AG04449 (cell line): Measurements from ENCODE around the gene MARK1.

Experiments used
- CTCF ChIA-PET: fragments of 350-600 bp; formaldehyde crosslinking; extraction: SDS; loops from one replicate; lab custom pipeline; 2021; ENCODE audit warnings: antibody characterized with exemption; lab: Yijun Ruan, JAX
- POLR2A ChIA-PET: fragments of 400-600, 350-600 bp; formaldehyde crosslinking; extraction: SDS; loops from one replicate; lab custom pipeline; 2020; ENCODE audit warnings: antibody characterized with exemption, inconsistent platforms; lab: Yijun Ruan, JAX
- DNase-seq: peaks from one replicate; pipeline ENCODE4 v3.0.0-alpha.2; 2010; ENCODE audit warnings: low read depth, low spot score
- H3K4me3 ChIP-seq: 2 replicates; pipeline ENCODE4 v1.5.1; 2011; ENCODE audit warnings: low read depth, mild to moderate bottlenecking, control low read depth, low read length
- TF ChIP-seq, protein P1 (sequence below): IDR thresholded peaks from one replicate; pipeline ENCODE4 v1.5.1; 2011; ENCODE audit warnings: mild to moderate bottlenecking, moderate library complexity, low read length, control low read depth, inconsistent platforms; ENCODE audit not compliant: insufficient read depth; ENCODE audit errors: missing control alignments

The MARK1 gene

DNA sequence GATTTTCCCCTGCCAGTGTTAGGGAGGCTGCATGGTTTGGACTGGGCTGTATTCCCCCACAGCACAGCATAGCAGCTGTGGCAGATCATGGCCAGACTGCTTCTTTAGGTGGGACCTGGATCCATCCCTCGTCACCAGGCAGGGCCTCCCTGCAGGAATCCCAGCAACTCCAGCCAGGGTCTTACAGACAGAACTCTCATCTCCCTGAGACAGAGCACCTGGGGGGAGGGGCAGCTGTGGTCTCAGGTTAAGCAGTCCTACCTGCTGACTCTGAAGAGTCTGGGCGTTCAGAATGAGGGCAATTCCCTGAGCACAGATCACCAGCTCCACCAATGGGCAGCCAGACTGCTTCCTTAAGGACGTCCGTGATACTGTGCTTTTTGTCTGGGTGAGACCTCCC lies 114.3 kb downstream of the MARK1 start:
- no peak overlapping the region for H3K4me3 ChIP-seq
- ChIA-PET POLR2A (no interaction called here), CTCF (no interaction called here)
- TF ChIP-seq, protein P1, sequence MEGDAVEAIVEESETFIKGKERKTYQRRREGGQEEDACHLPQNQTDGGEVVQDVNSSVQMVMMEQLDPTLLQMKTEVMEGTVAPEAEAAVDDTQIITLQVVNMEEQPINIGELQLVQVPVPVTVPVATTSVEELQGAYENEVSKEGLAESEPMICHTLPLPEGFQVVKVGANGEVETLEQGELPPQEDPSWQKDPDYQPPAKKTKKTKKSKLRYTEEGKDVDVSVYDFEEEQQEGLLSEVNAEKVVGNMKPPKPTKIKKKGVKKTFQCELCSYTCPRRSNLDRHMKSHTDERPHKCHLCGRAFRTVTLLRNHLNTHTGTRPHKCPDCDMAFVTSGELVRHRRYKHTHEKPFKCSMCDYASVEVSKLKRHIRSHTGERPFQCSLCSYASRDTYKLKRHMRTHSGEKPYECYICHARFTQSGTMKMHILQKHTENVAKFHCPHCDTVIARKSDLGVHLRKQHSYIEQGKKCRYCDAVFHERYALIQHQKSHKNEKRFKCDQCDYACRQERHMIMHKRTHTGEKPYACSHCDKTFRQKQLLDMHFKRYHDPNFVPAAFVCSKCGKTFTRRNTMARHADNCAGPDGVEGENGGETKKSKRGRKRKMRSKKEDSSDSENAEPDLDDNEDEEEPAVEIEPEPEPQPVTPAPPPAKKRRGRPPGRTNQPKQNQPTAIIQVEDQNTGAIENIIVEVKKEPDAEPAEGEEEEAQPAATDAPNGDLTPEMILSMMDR = no peak
- DNase-seq = no peak

DNA sequence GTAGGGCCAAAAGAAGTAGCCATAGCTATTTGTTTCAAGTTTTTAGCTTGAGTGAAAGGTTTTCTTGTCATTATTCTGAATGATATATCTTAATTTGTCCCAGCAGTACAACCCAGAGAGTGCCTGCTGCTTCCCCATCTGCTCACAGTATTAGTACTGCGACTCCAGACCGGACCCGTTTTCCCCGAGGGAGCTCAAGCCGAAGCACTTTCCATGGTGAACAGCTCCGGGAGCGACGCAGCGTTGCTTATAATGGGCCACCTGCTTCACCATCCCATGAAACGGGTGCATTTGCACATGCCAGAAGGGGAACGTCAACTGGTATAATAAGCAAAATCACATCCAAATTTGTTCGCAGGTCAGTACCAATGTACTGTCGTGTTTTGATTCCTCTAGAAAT lies 125.1 kb downstream of the MARK1 start:
- CTCF ChIA-PET = no interaction called here

DNA sequence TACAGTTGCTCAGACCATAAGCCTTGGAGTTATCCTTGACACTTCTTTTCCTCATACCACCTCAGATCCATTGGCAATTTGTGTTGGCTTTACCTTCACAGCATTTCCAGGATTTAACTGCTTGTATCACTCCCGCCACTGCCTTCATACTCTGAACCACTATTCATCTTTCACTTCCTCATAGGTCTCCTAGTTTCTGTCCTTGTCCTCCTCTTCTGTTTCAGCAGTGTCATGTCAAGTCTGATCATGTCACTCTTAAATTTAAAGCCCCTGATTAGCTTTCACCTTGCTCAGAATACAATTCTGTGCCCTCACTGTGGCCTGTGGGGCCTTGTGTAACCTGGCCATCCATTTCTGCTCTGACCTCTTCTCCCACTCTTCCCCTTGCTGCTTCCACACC lies 127.6 kb downstream of the MARK1 start:
- POLR2A ChIA-PET = no interaction called here
- CTCF ChIA-PET = interaction anchor here (1.6 kb wide), 1 partner anchor 375 kb away, joined by 4 read pairs; no protein-coding TSS in a partner anchor
- TF ChIP-seq, protein P1 = no peak
- H3K4me3 ChIP-seq = no peak overlapping the region
- no peak for DNase-seq

More for the DNA sequence above, 125.1 kb downstream of the MARK1 start:
- H3K4me3 ChIP-seq = no peak overlapping the region
- POLR2A ChIA-PET = no interaction called here
- no peak for DNase-seq
- TF ChIP-seq, protein P1 = no peak

DNA sequence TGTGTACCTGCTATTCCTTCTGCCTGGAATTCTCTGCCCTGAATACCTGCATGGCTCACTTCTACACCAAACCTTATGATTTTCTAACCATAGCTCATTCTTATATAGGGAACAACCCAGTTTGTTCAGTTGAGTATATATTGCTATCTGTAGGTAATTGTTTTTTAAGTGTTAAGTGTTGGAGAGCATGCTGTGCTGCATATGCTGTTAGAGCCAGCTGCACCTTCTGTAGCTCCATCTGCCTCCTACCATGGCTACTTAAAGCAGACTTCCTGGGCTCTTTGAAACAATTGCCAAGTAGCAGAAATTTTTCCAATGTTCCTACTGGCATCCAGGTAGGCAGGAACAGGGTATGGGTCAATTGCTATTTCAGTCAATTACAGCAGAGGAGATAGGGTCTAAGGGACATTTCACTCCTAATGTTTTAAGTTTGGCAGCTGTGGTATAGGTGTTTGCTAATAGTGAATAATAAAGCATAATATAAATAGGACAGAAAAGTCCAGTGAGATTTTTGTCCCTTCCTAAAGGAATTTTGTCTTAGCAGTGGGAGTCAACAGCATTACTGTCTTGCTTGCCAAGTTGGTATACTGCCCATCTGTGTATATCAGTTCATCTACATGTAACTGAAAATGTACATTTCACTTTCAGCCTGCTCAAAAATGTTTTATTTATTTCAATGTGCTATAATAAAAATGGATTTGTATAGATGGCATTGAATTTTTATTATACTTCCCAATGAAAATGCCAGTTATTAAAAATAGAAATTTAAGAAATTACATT lies 128.2 kb downstream of the MARK1 start:
- DNase-seq = no peak
- POLR2A ChIA-PET = no interaction called here
- H3K4me3 ChIP-seq = no peak overlapping the region
- TF ChIP-seq, protein P1 = no peak
- CTCF ChIA-PET = interaction anchor here (1.6 kb wide), 1 partner anchor 375 kb away, joined by 4 read pairs; no protein-coding TSS in a partner anchor

GRCh38 chr1:220666349-220666748 lies 138.4 kb downstream of the MARK1 start:
- ChIA-PET CTCF (no interaction called here), POLR2A (no interaction called here)
- TF ChIP-seq, protein P1 = no peak
- H3K4me3 ChIP-seq = no peak overlapping the region
- no peak for DNase-seq

GRCh38 chr1:220669005-220669404 lies 141.1 kb downstream of the MARK1 start:
- DNase-seq = no peak
- TF ChIP-seq, protein P1 = no peak
- H3K4me3 ChIP-seq = no peak overlapping the region
- POLR2A ChIA-PET = no interaction called here
- CTCF ChIA-PET = no interaction called here
